Measurements from ENCODE around the gene JAZF1.

The JAZF1 gene

GRCh38 chr7:28069807-28070206 lies 110.8 kb downstream of the JAZF1 start:
- no peak for DNase-seq

- no peak for DNase-seq
These were observed 111.2 kb downstream of the JAZF1 start for GRCh38 chr7:28069388-28069787.

GRCh38 chr7:28068811-28069216 lies 111.8 kb downstream of the JAZF1 start:
- peak; percentile 49 for DNase-seq

- DNase-seq: no peak
These were observed 113.4 kb downstream of the JAZF1 start for GRCh38 chr7:28067171-28067570.

GRCh38 chr7:28065721-28066285 lies 114.8 kb downstream of the JAZF1 start:
- DNase-seq: no peak

- peak; percentile 23 for DNase-seq
These were observed 115.3 kb downstream of the JAZF1 start for GRCh38 chr7:28065308-28065707.

GRCh38 chr7:28064437-28064836 lies 116.2 kb downstream of the JAZF1 start:
- no peak for DNase-seq

GRCh38 chr7:28062197-28062991 lies 118.2 kb downstream of the JAZF1 start:
- peak; percentile 78 for DNase-seq

- DNase-seq: no peak
These were observed 118.8 kb downstream of the JAZF1 start for GRCh38 chr7:28061824-28062196.

- DNase-seq: no peak
These were observed 120.1 kb downstream of the JAZF1 start for GRCh38 chr7:28060371-28060950.

- DNase-seq: no peak
These were observed 125.4 kb downstream of the JAZF1 start for GRCh38 chr7:28055161-28055544.

GRCh38 chr7:28054531-28055160 lies 125.9 kb downstream of the JAZF1 start:
- no peak for DNase-seq

GRCh38 chr7:28052933-28053332 lies 127.7 kb downstream of the JAZF1 start:
- DNase-seq: no peak

- no peak for DNase-seq
These were observed 131.9 kb downstream of the JAZF1 start for GRCh38 chr7:28048694-28049093.

GRCh38 chr7:28046035-28046434 lies 134.6 kb downstream of the JAZF1 start:
- no peak for DNase-seq

GRCh38 chr7:28045592-28045991 lies 135.0 kb downstream of the JAZF1 start:
- DNase-seq: no peak

- DNase-seq: peak; percentile 10
These were observed 135.8 kb downstream of the JAZF1 start for GRCh38 chr7:28044825-28045224.

GRCh38 chr7:28042721-28043120 lies 137.9 kb downstream of the JAZF1 start:
- DNase-seq: no peak

- no peak for DNase-seq
These were observed 138.9 kb downstream of the JAZF1 start for GRCh38 chr7:28041508-28042314.

- no peak for DNase-seq
These were observed 142.3 kb downstream of the JAZF1 start for GRCh38 chr7:28038175-28038797.

GRCh38 chr7:28037220-28038010 lies 143.2 kb downstream of the JAZF1 start:
- DNase-seq: peak; percentile 80

- no peak for DNase-seq
These were observed 143.9 kb downstream of the JAZF1 start for GRCh38 chr7:28036696-28037095.
